ENCODE measurements around the gene ADAMTS9.

- TF ChIP-seq CTCF (IDR thresholded peaks at IDR 0.05) = no peak
- TF ChIP-seq POLR2A (IDR thresholded peaks at IDR 0.05) = no peak
Observed at GRCh38 chr3:64541803-64542202, 146.0 kb downstream of the ADAMTS9 start.
